Transverse colon (tissue), 4 donors: ENCODE results near the gene CORO2A. TPM values are rescaled to one million over a fixed set of nuclear protein-coding genes. Genes with fewer than 3 reads are reported as not detected.
A peak's percentile ranks its signal among the peaks of the same experiment; 100 is the strongest.

Experiments used
- DNase-seq: peaks from one replicate; pipeline ENCODE4 v3.0.0-alpha.2; 2019
- H3K27ac ChIP-seq, 4 donors: fragments of 200-600 bp; sonication (generic); 2 replicates each; pipeline ENCODE4 v1.5.1; 2016 to 2018; ENCODE audit warnings: inconsistent platforms in 4 of 4
- H3K27me3 ChIP-seq: fragments of 200-600 bp; sonication (generic); 2 replicates; pipeline ENCODE4 v1.5.1; 2017; ENCODE audit warnings: inconsistent platforms
- H3K36me3 ChIP-seq, 4 donors: fragments of 200-600 bp; sonication (generic); 2 replicates each; pipeline ENCODE4 v1.5.1; 2017 to 2019; ENCODE audit warnings: inconsistent platforms in 4 of 4
- H3K4me1 ChIP-seq, 4 donors: fragments of 200-600 bp; sonication (generic); 2 replicates each; pipeline ENCODE4 v1.5.1; 2017 to 2020; ENCODE audit warnings: inconsistent platforms in 4 of 4
- H3K4me3 ChIP-seq, 4 donors: fragments of 200-600 bp; sonication (generic); 1 replicate in 1 of 4; 2 replicates in 3 of 4; pipeline versions ENCODE4 v1.5.1 to v1.6.1; 2017 to 2019; ENCODE audit warnings: inconsistent platforms in 4 of 4
- H3K9me3 ChIP-seq, 2 donors: fragments of 200-600 bp; sonication (generic); 2 replicates each; pipeline ENCODE4 v1.5.1; 2017 to 2019; ENCODE audit warnings: inconsistent platforms in 2 of 2
- CTCF ChIP-seq, 5 experiments: fragments of 200-600 bp in 3 of 5; fragments of 450-650 bp in 2 of 5; sonication (generic) in 3 of 5; IDR thresholded peaks; 1 replicate in 2 of 5; 2 replicates in 3 of 5; pipeline ENCODE4 v1.5.1; 2016 to 2017; ENCODE audit warnings: antibody characterized with exemption in 5 of 5, inconsistent platforms in 3 of 5, mild to moderate bottlenecking in 2 of 5, moderate library complexity in 1 of 5
- EP300 ChIP-seq: sonication (generic); formaldehyde crosslinking; IDR thresholded peaks from one replicate; pipeline ENCODE4 v1.6.1; 2017; ENCODE audit warnings: antibody characterized with exemption, low read depth
- POLR2A ChIP-seq: fragments of 450-650 bp; IDR thresholded peaks from one replicate; pipeline ENCODE4 v1.6.1; 2016; ENCODE audit warnings: antibody characterized with exemption, mild to moderate bottlenecking, moderate library complexity
- POLR2AphosphoS5 ChIP-seq, 3 donors: sonication (generic); formaldehyde crosslinking; IDR thresholded peaks; one replicate each; pipeline ENCODE4 v1.6.1; 2016; ENCODE audit warnings: antibody characterized with exemption in 3 of 3
- WGBS, 2 donors: methylation state at CpG; one replicate each; pipeline ENCODE4 v1.1.5; 2018; ENCODE audit warnings: low coverage in 1 of 2; 5-methylcytosine and 5-hydroxymethylcytosine counted together
- in situ Hi-C, 4 donors: fragments of 200-750 bp; cut with MboI; loops; one replicate each; pipeline versions ENCODE4 v1.15.0 to v1.15.1; 2017; ENCODE audit warnings: low sequenced_read_pairs in 3 of 4, low pct_ligation_motif_present in 1 of 4, low pct_unique_long_range_greater_than_20kb in 1 of 4
- intact Hi-C: fragments of 100-400 bp; cut with DNase I; formaldehyde crosslinking; loops from one replicate; pipeline ENCODE4 v1.15.1; 2023; ENCODE audit warnings: low total_unique reads
- total RNA-seq, 4 donors: library from RNA; depleted of rRNA; stranded (reverse); fragments of >200 nt; gene quantifications; one replicate each; pipeline ENCODE4 v1.1.0, GENCODE V29; 2016

The CORO2A gene
- total RNA-seq, 4 donors from 2014 or later = 10.0 to 59.1 (median 47.1) TPM

DNA sequence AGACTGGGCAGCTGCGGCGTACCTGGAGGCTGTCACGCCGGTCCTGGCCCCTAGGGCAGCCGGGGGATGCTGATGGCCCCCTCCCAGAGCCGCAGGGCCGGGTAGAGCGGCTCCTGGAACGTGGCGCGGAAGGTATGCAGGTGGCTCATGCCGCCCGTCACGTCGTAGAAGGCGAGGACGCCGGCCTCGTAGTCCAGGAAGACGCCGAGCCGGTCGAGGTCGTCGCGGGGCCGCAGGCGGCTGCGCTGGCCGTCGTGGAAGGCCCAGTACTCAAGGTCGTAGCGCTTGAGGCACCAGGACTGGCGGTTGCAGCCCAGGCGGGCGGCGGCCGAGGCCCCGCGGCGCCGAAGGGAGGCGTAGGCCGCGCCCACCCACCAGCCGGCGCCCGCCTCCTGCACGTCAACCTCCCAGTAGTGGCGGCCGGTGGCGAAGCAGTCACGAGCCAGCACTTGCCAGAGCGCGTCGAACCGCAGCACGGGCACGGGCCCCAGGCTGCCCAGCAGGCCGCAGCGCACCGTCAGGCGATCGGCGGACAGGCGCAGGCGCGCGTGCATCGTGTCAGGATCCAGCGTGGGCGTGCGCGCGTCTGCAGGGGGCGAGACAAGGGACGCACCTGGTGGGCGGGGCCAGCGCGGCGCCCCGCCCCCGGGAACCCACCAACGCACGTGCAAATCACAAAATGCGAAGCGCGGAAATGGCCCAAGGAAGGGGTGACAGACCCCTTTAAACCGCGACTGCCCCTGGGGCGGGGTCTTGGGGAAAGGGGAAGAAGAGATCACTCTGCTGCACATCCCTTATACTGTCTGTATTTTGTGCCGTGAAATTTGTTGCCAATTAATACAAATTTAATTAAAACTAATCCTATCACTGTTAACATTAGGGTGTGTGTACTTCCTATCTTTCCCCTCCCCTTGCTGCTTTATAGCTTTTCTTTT, 104.8 kb downstream of the CORO2A start:
- in situ Hi-C loops (loop anchor here in 2 of 4 donors (25.0 kb wide), 2 partner anchors 100 to 175 kb away; partner anchors contain the start of genes ANP32B (in 1 of the 2) and TBC1D2 (in 1 of the 2)), intact Hi-C loops (no loop called here)
- Histone ChIP-seq H3K36me3 (peaks cover 0 to 4% (median 2%) of the 10 kb centered on the region in 4 donors), H3K27ac (no peak overlapping the region), H3K4me3 (peak overlapping the region in 2 of 4 donors; percentile 8 to 30), H3K9me3 (no peaks in the 10 kb centered on the region), H3K4me1 (peaks cover 0 to 20% (median 2%) of the 10 kb centered on the region in 4 donors), H3K27me3 (no peaks in the 10 kb centered on the region)
- TF ChIP-seq CTCF (IDR thresholded peaks at IDR 0.05) = peak in 2 of 5 experiments; percentile 9 to 11
- no peak for TF ChIP-seq POLR2A
- TF ChIP-seq POLR2AphosphoS5 (IDR thresholded peaks at IDR 0.05) = no peak
- WGBS, 2 donors = 70 to 83% methylated on average over 1 to 76 of the region's 92 CpGs
- DNase-seq = peak; percentile 22

DNA sequence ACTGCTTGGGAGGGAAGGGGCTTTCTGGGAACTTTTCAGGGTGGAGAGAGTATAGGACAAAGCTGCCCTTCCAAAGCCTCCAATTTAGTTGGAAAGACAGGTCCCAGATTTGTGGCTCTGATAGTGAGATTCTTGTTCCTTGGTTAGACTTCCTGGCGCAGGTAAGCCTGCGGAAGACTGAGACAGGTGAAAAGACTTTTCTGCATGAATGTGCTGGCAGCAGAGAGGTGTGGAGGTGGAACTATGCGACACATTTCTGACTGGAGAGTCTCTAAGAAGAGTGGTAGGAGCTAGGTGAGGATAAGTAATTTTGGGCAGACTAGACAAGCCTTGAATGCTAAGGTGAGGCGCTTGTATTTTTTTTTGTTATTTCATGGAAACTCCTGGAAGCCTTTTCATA, 106.0 kb downstream of the CORO2A start:
- 94 to 98% methylated on average over 3 to 4 of the region's 4 CpGs for WGBS, 2 donors
- DNase-seq = no peak
- peaks cover 0 to 7% (median 2%) of the 10 kb centered on the region in 4 donors for H3K36me3 ChIP-seq

DNA sequence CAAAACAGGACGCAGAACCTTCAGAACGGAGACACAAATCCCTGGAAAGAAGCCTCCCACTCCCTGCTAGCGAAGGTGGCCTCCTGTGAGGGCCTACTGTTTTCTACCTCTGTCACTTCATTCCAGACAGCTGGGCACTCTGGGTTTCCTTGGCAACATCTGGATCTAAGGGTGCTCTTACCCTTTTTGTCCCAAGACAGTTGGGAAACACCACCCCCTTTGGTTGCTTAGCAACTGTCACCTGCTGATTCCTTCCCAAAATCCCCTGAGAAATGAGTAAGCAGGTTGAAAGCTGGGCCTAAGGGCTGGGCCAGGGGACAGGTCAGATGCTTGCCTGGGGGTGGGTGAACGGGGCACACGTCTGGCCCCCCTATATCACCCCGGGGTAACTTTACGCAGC, 106.5 kb downstream of the CORO2A start:
- WGBS, 2 donors = 85 to 100% methylated on average over 1 to 7 of the region's 7 CpGs
- peak in 1 of 3 donors; percentile 17 for TF ChIP-seq POLR2AphosphoS5 (IDR thresholded peaks at IDR 0.05)
- no peak for TF ChIP-seq POLR2A
- intact Hi-C loops (no loop called here), in situ Hi-C loops (loop anchor here in 2 of 4 donors (25.0 kb wide), 2 partner anchors 99 to 176 kb away; partner anchors contain the start of genes ANP32B (in 1 of the 2) and TBC1D2 (in 1 of the 2))
- Histone ChIP-seq H3K4me1 (peaks cover 8 to 38% (median 15%) of the 10 kb centered on the region in 4 donors), H3K9me3 (no peaks in the 10 kb centered on the region), H3K27ac (no peak overlapping the region), H3K4me3 (no peak overlapping the region), H3K27me3 (no peaks in the 10 kb centered on the region), H3K36me3 (peaks cover 0 to 11% (median 4%) of the 10 kb centered on the region in 4 donors)
- DNase-seq = no peak

More for the DNA sequence above, 106.0 kb downstream of the CORO2A start:
- in situ Hi-C loops = loop anchor here in 2 of 4 donors (25.0 kb wide), 2 partner anchors 99 to 176 kb away; partner anchors contain the start of genes ANP32B (in 1 of the 2) and TBC1D2 (in 1 of the 2)
- Histone ChIP-seq H3K4me1 (peaks cover 3 to 33% (median 10%) of the 10 kb centered on the region in 4 donors), H3K9me3 (no peaks in the 10 kb centered on the region), H3K27ac (no peak overlapping the region), H3K4me3 (no peak overlapping the region), H3K27me3 (no peaks in the 10 kb centered on the region)
- TF ChIP-seq POLR2AphosphoS5 (IDR thresholded peaks at IDR 0.05) = no peak
- no peak for TF ChIP-seq POLR2A
- no peak for TF ChIP-seq CTCF (IDR thresholded peaks at IDR 0.05)
- no peak for TF ChIP-seq EP300
- intact Hi-C loops = no loop called here

DNA sequence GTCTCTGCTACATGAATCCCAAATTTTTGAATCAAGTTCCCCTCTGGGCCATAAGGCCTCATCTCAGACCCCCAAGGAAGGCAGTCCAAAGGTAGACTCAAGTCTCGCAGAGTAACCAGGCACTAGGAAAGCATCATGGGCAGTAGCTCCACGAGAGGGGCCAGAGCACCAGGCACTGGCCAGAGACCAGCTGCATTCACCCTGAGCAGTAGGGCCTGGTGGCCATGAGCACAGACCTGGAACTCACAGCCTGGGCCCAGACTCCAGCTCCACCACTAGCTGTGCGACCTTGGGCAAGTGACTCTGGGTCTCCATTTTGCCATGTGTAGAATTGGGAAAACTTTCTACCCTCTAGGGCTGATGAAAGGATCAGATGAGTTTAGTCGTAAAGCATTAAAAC, 107.4 kb downstream of the CORO2A start:
- H3K27ac ChIP-seq = peak overlapping the region in 1 of 4 donors; percentile 36
- DNase-seq = peak; percentile 7
- H3K4me3 ChIP-seq = no peak overlapping the region
- 93% methylated on average over 4 of the region's 4 CpGs; no CpG with 5 or more reads in 1 of the 2 donors for WGBS, 2 donors
- H3K4me1 ChIP-seq = peaks cover 10 to 47% (median 21%) of the 10 kb centered on the region in 4 donors
- intact Hi-C loops = no loop called here
- TF ChIP-seq POLR2AphosphoS5 (IDR thresholded peaks at IDR 0.05) = peak in 1 of 3 donors; percentile 14
- no peak for TF ChIP-seq CTCF (IDR thresholded peaks at IDR 0.05)
- no peak for TF ChIP-seq POLR2A
- H3K9me3 ChIP-seq = no peaks in the 10 kb centered on the region
- H3K27me3 ChIP-seq = no peaks in the 10 kb centered on the region
- H3K36me3 ChIP-seq = peaks cover 0 to 15% (median 6%) of the 10 kb centered on the region in 4 donors
- in situ Hi-C loops = loop anchor here in 2 of 4 donors (25.0 kb wide), 2 partner anchors 98 to 177 kb away; partner anchors contain the start of genes ANP32B (in 1 of the 2) and TBC1D2 (in 1 of the 2)
